Neuron (in vitro differentiated cells): Measurements from ENCODE around the gene ASPRV1.

ENCODE experiments used
- H2AFZ ChIP-seq: one replicate; pipeline ENCODE4 v1.6.1; 2013; ENCODE audit warnings: low read depth, mild to moderate bottlenecking, inconsistent platforms, low read length, moderate library complexity
- H3K27me3 ChIP-seq: one replicate; pipeline ENCODE4 v1.6.1; 2013; ENCODE audit warnings: low read length; ENCODE audit not compliant: insufficient read depth
- H3K36me3 ChIP-seq: one replicate; pipeline ENCODE4 v1.6.1; 2013; ENCODE audit warnings: low read length; ENCODE audit not compliant: insufficient read depth
- H3K4me1 ChIP-seq: one replicate; pipeline ENCODE4 v1.6.1; 2013; ENCODE audit warnings: low read length; ENCODE audit not compliant: insufficient read depth
- H3K4me3 ChIP-seq: 2 replicates; pipeline ENCODE4 v1.5.1; 2013; ENCODE audit warnings: mild to moderate bottlenecking, low read length, moderate library complexity
- H3K9me3 ChIP-seq: one replicate; pipeline ENCODE4 v1.6.1; 2013; ENCODE audit warnings: low read length

Gene ASPRV1

GRCh38 chr2:69948963-69949645 is 12.3 kb downstream of the ASPRV1 start:
- no peak overlapping the region for H3K4me3 ChIP-seq
- no peak overlapping the region for H2AFZ ChIP-seq
- no peaks in the 10 kb centered on the region for H3K4me1 ChIP-seq

GRCh38 chr2:69948032-69948962 is 13.1 kb downstream of the ASPRV1 start:
- H3K27me3 ChIP-seq = no peaks in the 10 kb centered on the region
- H3K9me3 ChIP-seq = no peaks in the 10 kb centered on the region
- H2AFZ ChIP-seq = no peak overlapping the region
- peaks cover 2% of the 10 kb centered on the region for H3K36me3 ChIP-seq
- H3K4me3 ChIP-seq = no peak overlapping the region
- no peaks in the 10 kb centered on the region for H3K4me1 ChIP-seq

More at GRCh38 chr2:69948963-69949645, 12.3 kb downstream of the ASPRV1 start:
- H3K9me3 ChIP-seq = no peaks in the 10 kb centered on the region
- no peaks in the 10 kb centered on the region for H3K36me3 ChIP-seq
- H3K27me3 ChIP-seq = no peaks in the 10 kb centered on the region

GRCh38 chr2:69947325-69947931 is 14.0 kb downstream of the ASPRV1 start:
- H2AFZ ChIP-seq = no peak overlapping the region
- no peak overlapping the region for H3K4me3 ChIP-seq
- peaks cover 4% of the 10 kb centered on the region for H3K36me3 ChIP-seq
- no peaks in the 10 kb centered on the region for H3K4me1 ChIP-seq
- no peaks in the 10 kb centered on the region for H3K27me3 ChIP-seq
- H3K9me3 ChIP-seq = no peaks in the 10 kb centered on the region

GRCh38 chr2:69946351-69947324 is 14.8 kb downstream of the ASPRV1 start:
- H3K4me3 ChIP-seq = no peak overlapping the region
- no peaks in the 10 kb centered on the region for H3K4me1 ChIP-seq
- no peak overlapping the region for H2AFZ ChIP-seq
- H3K36me3 ChIP-seq = peaks cover 10% of the 10 kb centered on the region
- no peaks in the 10 kb centered on the region for H3K9me3 ChIP-seq
- no peaks in the 10 kb centered on the region for H3K27me3 ChIP-seq

- Histone ChIP-seq H3K4me1 (no peaks in the 10 kb centered on the region), H3K27me3 (no peaks in the 10 kb centered on the region), H3K36me3 (peaks cover 14% of the 10 kb centered on the region), H2AFZ (no peak overlapping the region), H3K9me3 (no peaks in the 10 kb centered on the region), H3K4me3 (no peak overlapping the region)
Observed at GRCh38 chr2:69945941-69946340, 15.5 kb downstream of the ASPRV1 start.

GRCh38 chr2:69945441-69945840 is 16.0 kb downstream of the ASPRV1 start:
- Histone ChIP-seq H3K4me1 (peaks cover 3% of the 10 kb centered on the region), H3K4me3 (no peak overlapping the region), H3K27me3 (no peaks in the 10 kb centered on the region), H3K9me3 (no peaks in the 10 kb centered on the region), H3K36me3 (peaks cover 16% of the 10 kb centered on the region), H2AFZ (no peak overlapping the region)

GRCh38 chr2:69944756-69945155 is 16.7 kb downstream of the ASPRV1 start:
- peaks cover 20% of the 10 kb centered on the region for H3K36me3 ChIP-seq
- no peak overlapping the region for H2AFZ ChIP-seq
- H3K4me1 ChIP-seq = peaks cover 10% of the 10 kb centered on the region
- H3K4me3 ChIP-seq = no peak overlapping the region
- no peaks in the 10 kb centered on the region for H3K9me3 ChIP-seq
- H3K27me3 ChIP-seq = no peaks in the 10 kb centered on the region

GRCh38 chr2:69943843-69944525 is 17.4 kb downstream of the ASPRV1 start:
- Histone ChIP-seq H2AFZ (no peak overlapping the region), H3K4me3 (no peak overlapping the region), H3K9me3 (no peaks in the 10 kb centered on the region)

GRCh38 chr2:69943000-69943842 is 18.2 kb downstream of the ASPRV1 start:
- peaks cover 12% of the 10 kb centered on the region for H3K4me1 ChIP-seq
- no peaks in the 10 kb centered on the region for H3K27me3 ChIP-seq
- H2AFZ ChIP-seq = no peak overlapping the region
- no peak overlapping the region for H3K4me3 ChIP-seq
- peaks cover 30% of the 10 kb centered on the region for H3K36me3 ChIP-seq
- H3K9me3 ChIP-seq = no peaks in the 10 kb centered on the region

More at GRCh38 chr2:69943843-69944525, 17.4 kb downstream of the ASPRV1 start:
- H3K4me1 ChIP-seq = peaks cover 12% of the 10 kb centered on the region
- no peaks in the 10 kb centered on the region for H3K27me3 ChIP-seq
- H3K36me3 ChIP-seq = peaks cover 23% of the 10 kb centered on the region

GRCh38 chr2:69940691-69941090 is 20.7 kb downstream of the ASPRV1 start:
- Histone ChIP-seq H2AFZ (no peak overlapping the region), H3K4me1 (peaks cover 12% of the 10 kb centered on the region), H3K27me3 (no peaks in the 10 kb centered on the region), H3K9me3 (no peaks in the 10 kb centered on the region), H3K4me3 (no peak overlapping the region), H3K36me3 (peaks cover 52% of the 10 kb centered on the region)

GRCh38 chr2:69939722-69940121 is 21.7 kb downstream of the ASPRV1 start:
- H3K4me1 ChIP-seq = peaks cover 12% of the 10 kb centered on the region
- H3K27me3 ChIP-seq = no peaks in the 10 kb centered on the region
- no peaks in the 10 kb centered on the region for H3K9me3 ChIP-seq
- no peak overlapping the region for H3K4me3 ChIP-seq
- peaks cover 59% of the 10 kb centered on the region for H3K36me3 ChIP-seq
- H2AFZ ChIP-seq = no peak overlapping the region
